Measurements from ENCODE around the gene YY1.

DNA sequence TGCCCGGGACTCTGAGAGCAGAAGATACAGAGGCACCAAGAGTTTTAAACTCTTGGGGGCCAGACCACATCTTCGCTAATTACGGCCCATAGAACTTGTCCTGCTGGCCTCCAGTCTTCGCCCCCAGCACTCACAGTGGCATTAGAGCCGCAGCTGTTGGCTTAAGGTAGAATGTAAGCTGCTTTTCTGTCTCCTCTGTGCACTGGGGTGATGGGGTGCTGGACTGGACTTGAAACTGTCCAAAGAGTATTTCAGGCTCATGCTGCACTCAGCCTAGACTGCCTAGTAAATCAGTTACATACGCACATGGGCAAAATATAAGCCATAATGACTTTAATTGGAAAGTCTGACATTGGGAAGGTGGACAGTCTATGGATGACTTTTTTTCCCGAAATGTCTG lies 29.0 kb downstream of the YY1 start:
- TF ChIP-seq, protein P1, sequence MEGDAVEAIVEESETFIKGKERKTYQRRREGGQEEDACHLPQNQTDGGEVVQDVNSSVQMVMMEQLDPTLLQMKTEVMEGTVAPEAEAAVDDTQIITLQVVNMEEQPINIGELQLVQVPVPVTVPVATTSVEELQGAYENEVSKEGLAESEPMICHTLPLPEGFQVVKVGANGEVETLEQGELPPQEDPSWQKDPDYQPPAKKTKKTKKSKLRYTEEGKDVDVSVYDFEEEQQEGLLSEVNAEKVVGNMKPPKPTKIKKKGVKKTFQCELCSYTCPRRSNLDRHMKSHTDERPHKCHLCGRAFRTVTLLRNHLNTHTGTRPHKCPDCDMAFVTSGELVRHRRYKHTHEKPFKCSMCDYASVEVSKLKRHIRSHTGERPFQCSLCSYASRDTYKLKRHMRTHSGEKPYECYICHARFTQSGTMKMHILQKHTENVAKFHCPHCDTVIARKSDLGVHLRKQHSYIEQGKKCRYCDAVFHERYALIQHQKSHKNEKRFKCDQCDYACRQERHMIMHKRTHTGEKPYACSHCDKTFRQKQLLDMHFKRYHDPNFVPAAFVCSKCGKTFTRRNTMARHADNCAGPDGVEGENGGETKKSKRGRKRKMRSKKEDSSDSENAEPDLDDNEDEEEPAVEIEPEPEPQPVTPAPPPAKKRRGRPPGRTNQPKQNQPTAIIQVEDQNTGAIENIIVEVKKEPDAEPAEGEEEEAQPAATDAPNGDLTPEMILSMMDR (conservative IDR thresholded peaks at IDR 0.05 in 1 of 2, IDR thresholded peaks at IDR 0.05 in 1 of 2; ENCODE audit: extremely low read depth in 1 of 2, insufficient read depth in 1 of 2, low read depth in 1 of 2, low read length in 2 of 2): no peak
- no peak for TF ChIP-seq EZH2 (IDR thresholded peaks at IDR 0.05; ENCODE audit: borderline replicate concordance, low read length)

All from mammary epithelial cell (primary cell).